ENCODE measurements around the gene SULF2.

The SULF2 gene

GRCh38 chr20:47705497-47705856 is 79.8 kb downstream of the SULF2 start:
- DNase-seq: no peak

- DNase-seq: no peak
These were observed 80.4 kb downstream of the SULF2 start for GRCh38 chr20:47704746-47705496.

GRCh38 chr20:47703748-47704147 is 81.5 kb downstream of the SULF2 start:
- DNase-seq: no peak

GRCh38 chr20:47701612-47702011 is 83.7 kb downstream of the SULF2 start:
- no peak for DNase-seq

- DNase-seq: peak; percentile 9
These were observed 85.0 kb downstream of the SULF2 start for GRCh38 chr20:47700327-47700726.

GRCh38 chr20:47699818-47700217 is 85.5 kb downstream of the SULF2 start:
- no peak for DNase-seq

- no peak for DNase-seq
These were observed 87.1 kb downstream of the SULF2 start for GRCh38 chr20:47698142-47698541.

GRCh38 chr20:47696856-47697255 is 88.4 kb downstream of the SULF2 start:
- DNase-seq: no peak

GRCh38 chr20:47694021-47694818 is 91.1 kb downstream of the SULF2 start:
- no peak for DNase-seq

GRCh38 chr20:47691625-47692024 is 93.7 kb downstream of the SULF2 start:
- DNase-seq: peak; percentile 23

- no peak for DNase-seq
These were observed 95.5 kb downstream of the SULF2 start for GRCh38 chr20:47689731-47690130.

- no peak for DNase-seq
These were observed 96.6 kb downstream of the SULF2 start for GRCh38 chr20:47688385-47689381.

GRCh38 chr20:47687095-47687987 is 97.9 kb downstream of the SULF2 start:
- DNase-seq: no peak

- no peak for DNase-seq
These were observed 98.7 kb downstream of the SULF2 start for GRCh38 chr20:47686545-47686944.

GRCh38 chr20:47684306-47685080 is 100.8 kb downstream of the SULF2 start:
- no peak for DNase-seq

- no peak for DNase-seq
These were observed 102.4 kb downstream of the SULF2 start for GRCh38 chr20:47682916-47683315.

- DNase-seq: no peak
These were observed 103.1 kb downstream of the SULF2 start for GRCh38 chr20:47682028-47682783.

- no peak for DNase-seq
These were observed 104.3 kb downstream of the SULF2 start for GRCh38 chr20:47680804-47681529.

- DNase-seq: no peak
These were observed 105.8 kb downstream of the SULF2 start for GRCh38 chr20:47679462-47679861.

- DNase-seq: no peak
These were observed 106.7 kb downstream of the SULF2 start for GRCh38 chr20:47678536-47678935.

Measured in hematopoietic multipotent progenitor cell treated with erythropoietin and hydrocortisone succinate and interleukin-3 and kit ligand, for 6 days (in vitro differentiated cells).